Thoracic aorta (tissue), 2 donors: ENCODE results near the gene RAD23A. TPM values are rescaled to one million over a fixed set of nuclear protein-coding genes. Genes with fewer than 3 reads are reported as not detected.

Experiments
- ATAC-seq: fragments of 150-250 bp; one replicate; pipeline ENCODE4 v1.8.0; 2017; ENCODE audit warnings: low read depth; ENCODE audit not compliant: insufficient number of reproducible peaks, low FRiP score
- DNase-seq: peaks from one replicate; pipeline ENCODE4 v3.0.0-alpha.2; 2020; ENCODE audit warnings: low spot score
- H3K27ac ChIP-seq, 2 donors: fragments of 200-600 bp; sonication (generic); 1 replicate in 1 of 2; 2 replicates in 1 of 2; pipeline ENCODE4 v1.5.1; 2016; ENCODE audit warnings: mild to moderate bottlenecking in 2 of 2, moderate library complexity in 2 of 2
- H3K27me3 ChIP-seq: fragments of 200-600 bp; sonication (generic); replicated peaks from 2 replicates; pipeline ENCODE4 v1.6.0; 2016; ENCODE audit warnings: mild to moderate bottlenecking; ENCODE audit not compliant: insufficient read depth
- H3K36me3 ChIP-seq: fragments of 200-600 bp; sonication (generic); one replicate; pipeline ENCODE4 v1.5.1; 2016
- H3K4me1 ChIP-seq, 2 donors: fragments of 200-600 bp; sonication (generic); 1 replicate in 1 of 2; 2 replicates in 1 of 2; pipeline versions ENCODE4 v1.5.1 to v1.6.0; 2016; ENCODE audit warnings: low read depth in 2 of 2, mild to moderate bottlenecking in 1 of 2; ENCODE audit not compliant: control insufficient read depth in 1 of 2
- H3K4me3 ChIP-seq: fragments of 200-600 bp; sonication (generic); 2 replicates; pipeline ENCODE4 v1.5.1; 2016; ENCODE audit warnings: mild to moderate bottlenecking
- H3K9me3 ChIP-seq: fragments of 200-600 bp; sonication (generic); 2 replicates; pipeline ENCODE4 v1.5.1; 2016
- CTCF ChIP-seq: fragments of 200-600 bp; sonication (generic); IDR thresholded peaks from one replicate; pipeline ENCODE4 v1.5.1; 2019; ENCODE audit warnings: antibody characterized with exemption
- total RNA-seq, 2 donors: library from RNA; depleted of rRNA; stranded (reverse); fragments of >200 nt; gene quantifications; one replicate each; pipeline versions ENCODE4 v1.1.0 to v1.2.3, GENCODE V29; 2016

The RAD23A gene
- total RNA-seq, 2 donors from 2014 or later: 116 to 130 TPM

GRCh38 chr19:12986726-12987125 is 41.1 kb downstream of the RAD23A start:
- H3K4me1 ChIP-seq: peaks cover 0 to 5% of the 10 kb centered on the region in 2 donors
- ATAC-seq (no peak), DNase-seq (no peak)
- no peak for TF ChIP-seq CTCF
- no peak overlapping the region for H3K4me3 ChIP-seq
- no peak overlapping the region for H3K27ac ChIP-seq
- no peaks in the 10 kb centered on the region for H3K36me3 ChIP-seq
- no peaks in the 10 kb centered on the region for H3K9me3 ChIP-seq
- H3K27me3 ChIP-seq: no peaks in the 10 kb centered on the region

GRCh38 chr19:12987190-12987589 is 41.5 kb downstream of the RAD23A start:
- no peaks in the 10 kb centered on the region for H3K36me3 ChIP-seq
- no peak overlapping the region for H3K27ac ChIP-seq
- H3K4me1 ChIP-seq: peaks cover 0 to 5% of the 10 kb centered on the region in 2 donors
- no peak overlapping the region for H3K4me3 ChIP-seq
- ATAC-seq (no peak), DNase-seq (no peak)
- TF ChIP-seq CTCF: no peak
- no peaks in the 10 kb centered on the region for H3K27me3 ChIP-seq
- no peaks in the 10 kb centered on the region for H3K9me3 ChIP-seq

DNA sequence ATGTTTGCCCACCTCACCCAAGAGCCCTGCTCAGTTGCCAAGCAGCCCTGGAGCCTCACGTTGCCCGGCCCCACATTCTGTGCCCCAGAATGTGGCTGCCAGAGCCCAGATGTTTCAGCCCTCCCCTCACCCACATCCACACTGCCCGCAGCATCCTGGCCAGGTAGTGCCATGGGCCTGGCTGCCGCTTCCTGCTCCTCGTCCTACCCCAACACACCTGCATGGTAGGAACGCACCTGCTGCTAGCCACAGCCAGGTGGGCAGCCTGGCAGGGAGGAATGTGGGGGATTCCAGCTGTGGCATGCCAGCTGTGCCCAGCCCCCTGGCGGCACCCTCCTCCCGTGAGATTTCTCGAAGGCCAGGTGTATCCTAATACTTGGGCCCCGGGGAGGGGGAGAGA is 42.1 kb downstream of the RAD23A start:
- H3K27me3 ChIP-seq: no peaks in the 10 kb centered on the region
- no peaks in the 10 kb centered on the region for H3K36me3 ChIP-seq
- H3K4me1 ChIP-seq: peaks cover 0 to 5% of the 10 kb centered on the region in 2 donors
- H3K4me3 ChIP-seq: no peak overlapping the region
- ATAC-seq (no peak), DNase-seq (no peak)
- TF ChIP-seq CTCF: no peak
- H3K9me3 ChIP-seq: no peaks in the 10 kb centered on the region
- no peak overlapping the region for H3K27ac ChIP-seq

DNA sequence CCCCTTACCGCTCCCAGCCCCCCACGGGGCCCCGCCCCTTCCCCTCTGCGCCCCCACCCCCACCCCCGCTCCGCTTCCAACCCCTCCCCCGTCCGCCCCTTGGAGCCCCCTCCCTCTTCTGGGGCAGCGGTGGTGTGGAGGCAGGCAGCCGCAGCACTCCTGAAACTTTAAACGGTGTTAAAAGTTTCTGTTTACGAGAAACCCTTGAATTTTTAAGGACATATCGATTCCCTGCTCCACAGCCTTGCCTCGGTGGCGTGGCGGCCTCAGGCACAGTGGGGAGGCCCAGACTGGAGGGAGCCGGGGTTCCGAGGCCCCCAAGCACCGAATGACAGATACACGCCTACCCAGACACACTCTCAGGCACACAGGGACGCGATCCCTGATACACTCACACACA is 44.8 kb downstream of the RAD23A start:
- no peak overlapping the region for H3K4me3 ChIP-seq
- ATAC-seq (no peak), DNase-seq (no peak)
- H3K9me3 ChIP-seq: no peaks in the 10 kb centered on the region
- H3K27ac ChIP-seq: no peak overlapping the region
- TF ChIP-seq CTCF: no peak
- H3K36me3 ChIP-seq: no peaks in the 10 kb centered on the region
- no peaks in the 10 kb centered on the region for H3K27me3 ChIP-seq
- H3K4me1 ChIP-seq: no peaks in the 10 kb centered on the region

DNA sequence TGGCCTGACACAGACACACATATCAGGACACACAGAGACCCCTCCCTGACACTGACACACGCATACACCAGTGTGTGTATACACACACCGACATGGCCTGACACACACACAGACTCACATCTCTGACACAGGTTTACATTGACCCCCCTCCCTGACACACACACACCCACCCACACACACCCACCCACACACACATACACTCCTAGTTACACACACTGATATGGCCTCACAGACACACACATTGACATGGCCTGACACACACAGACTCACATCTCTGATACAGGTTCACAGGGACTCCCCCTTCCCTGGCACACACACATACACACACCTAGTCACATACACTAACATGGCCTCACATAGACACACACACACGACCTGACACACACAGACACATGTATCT is 45.2 kb downstream of the RAD23A start:
- TF ChIP-seq CTCF: no peak
- H3K36me3 ChIP-seq: no peaks in the 10 kb centered on the region
- H3K4me3 ChIP-seq: no peak overlapping the region
- H3K9me3 ChIP-seq: no peaks in the 10 kb centered on the region
- no peak for ATAC-seq
- no peaks in the 10 kb centered on the region for H3K4me1 ChIP-seq
- H3K27ac ChIP-seq: no peak overlapping the region
- no peaks in the 10 kb centered on the region for H3K27me3 ChIP-seq
- no peak for DNase-seq
